B cell (primary cell): Measurements from ENCODE around the gene FRMD4B.

Experiments used
- EZH2 ChIP-seq: IDR thresholded peaks from 2 replicates; pipeline ENCODE4 v1.6.1; 2012; ENCODE audit warnings: borderline replicate concordance, low read depth, mild to moderate bottlenecking, moderate library complexity, low read length; ENCODE audit not compliant: insufficient read depth, poor library complexity, severe bottlenecking
- TF ChIP-seq, protein P1 (sequence below): fragments of 200-600 bp; IDR thresholded peaks from one replicate; pipeline ENCODE4 v1.8.0; 2022; ENCODE audit warnings: antibody characterized with exemption, mild to moderate bottlenecking

DNA sequence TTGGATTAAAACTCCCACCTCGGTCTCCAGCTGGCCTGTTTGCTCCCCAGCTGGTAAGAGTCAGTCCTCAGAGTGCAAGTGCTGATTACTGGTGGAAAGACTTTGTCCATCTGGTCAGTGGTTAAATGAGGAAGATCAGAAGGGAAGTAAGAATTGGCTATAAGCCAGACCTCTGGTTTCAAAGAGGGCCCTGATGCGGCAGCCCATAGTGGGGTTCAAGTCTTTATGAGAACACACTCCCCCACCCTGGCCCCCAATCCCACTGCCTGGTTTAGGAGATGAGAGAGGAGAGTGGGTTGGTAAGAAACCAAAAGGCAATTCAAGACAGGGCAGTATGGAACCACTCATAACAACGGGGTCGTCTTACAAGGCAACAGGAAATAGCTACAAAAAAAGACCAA, 65.0 kb downstream of the FRMD4B start:
- TF ChIP-seq, protein P1, sequence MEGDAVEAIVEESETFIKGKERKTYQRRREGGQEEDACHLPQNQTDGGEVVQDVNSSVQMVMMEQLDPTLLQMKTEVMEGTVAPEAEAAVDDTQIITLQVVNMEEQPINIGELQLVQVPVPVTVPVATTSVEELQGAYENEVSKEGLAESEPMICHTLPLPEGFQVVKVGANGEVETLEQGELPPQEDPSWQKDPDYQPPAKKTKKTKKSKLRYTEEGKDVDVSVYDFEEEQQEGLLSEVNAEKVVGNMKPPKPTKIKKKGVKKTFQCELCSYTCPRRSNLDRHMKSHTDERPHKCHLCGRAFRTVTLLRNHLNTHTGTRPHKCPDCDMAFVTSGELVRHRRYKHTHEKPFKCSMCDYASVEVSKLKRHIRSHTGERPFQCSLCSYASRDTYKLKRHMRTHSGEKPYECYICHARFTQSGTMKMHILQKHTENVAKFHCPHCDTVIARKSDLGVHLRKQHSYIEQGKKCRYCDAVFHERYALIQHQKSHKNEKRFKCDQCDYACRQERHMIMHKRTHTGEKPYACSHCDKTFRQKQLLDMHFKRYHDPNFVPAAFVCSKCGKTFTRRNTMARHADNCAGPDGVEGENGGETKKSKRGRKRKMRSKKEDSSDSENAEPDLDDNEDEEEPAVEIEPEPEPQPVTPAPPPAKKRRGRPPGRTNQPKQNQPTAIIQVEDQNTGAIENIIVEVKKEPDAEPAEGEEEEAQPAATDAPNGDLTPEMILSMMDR: no peak
- no peak for TF ChIP-seq EZH2
